ENCODE data around the gene PCP4L1.
"Not testable (repeated sequence)": the region's sequence is repeated elsewhere in the genome, so short reads cannot be mapped to it uniquely, and the experiment has no call there.

The PCP4L1 gene

GRCh38 chr1:161258439-161259344 is at the start of gene PCP4L1:
PCP4L1 (plus strand) TSS chr1:161258745; CDS start chr1:161258975, 230 bp downstream.
- FAIRE-seq (no peak), DNase-seq (ENCODE audit: insufficient read length, low spot score) (peak; percentile 64)

GRCh38 chr1:161209790-161210409 is 48.6 kb upstream of the PCP4L1 start:
- DNase-seq (ENCODE audit: insufficient read length, low spot score) (peak; percentile 67), FAIRE-seq (no peak)

GRCh38 chr1:161214369-161214768 is 44.2 kb upstream of the PCP4L1 start:
- DNase-seq (ENCODE audit: insufficient read length, low spot score) (no peak), FAIRE-seq (no peak)

- DNase-seq (ENCODE audit: insufficient read length, low spot score) (no peak), FAIRE-seq (no peak)
Observed at GRCh38 chr1:161215076-161215475, 43.5 kb upstream of the PCP4L1 start, which contains the start of gene FCER1G. FCER1G (plus strand) TSS chr1:161215295; CDS start chr1:161215322, 27 bp downstream.

GRCh38 chr1:161216945-161217712 is 41.4 kb upstream of the PCP4L1 start:
- DNase-seq (ENCODE audit: insufficient read length, low spot score) (no peak), FAIRE-seq (no peak)

- FAIRE-seq (no peak), DNase-seq (ENCODE audit: insufficient read length, low spot score) (no peak)
Observed at GRCh38 chr1:161217831-161218230, 40.7 kb upstream of the PCP4L1 start.

GRCh38 chr1:161218301-161219077 is 40.1 kb upstream of the PCP4L1 start:
- DNase-seq (ENCODE audit: insufficient read length, low spot score): no peak
- FAIRE-seq: no peak

- FAIRE-seq (no peak), DNase-seq (ENCODE audit: insufficient read length, low spot score) (no peak)
Observed at GRCh38 chr1:161219078-161219892, 39.3 kb upstream of the PCP4L1 start.

GRCh38 chr1:161220002-161220401 is 38.5 kb upstream of the PCP4L1 start:
- DNase-seq (ENCODE audit: insufficient read length, low spot score): no peak

GRCh38 chr1:161222175-161223019 is 36.1 kb upstream of the PCP4L1 start:
- DNase-seq (ENCODE audit: insufficient read length, low spot score) (no peak), FAIRE-seq (no peak)

More at GRCh38 chr1:161220002-161220401, 38.5 kb upstream of the PCP4L1 start:
- no peak for FAIRE-seq

- DNase-seq (ENCODE audit: insufficient read length, low spot score): no peak
- no peak for FAIRE-seq
Observed at GRCh38 chr1:161223805-161224694, 34.5 kb upstream of the PCP4L1 start.

GRCh38 chr1:161224695-161225087 is 33.9 kb upstream of the PCP4L1 start:
- DNase-seq (ENCODE audit: insufficient read length, low spot score); FAIRE-seq: not testable (repeated sequence)

- no peak for FAIRE-seq
Observed at GRCh38 chr1:161225178-161225533, 33.4 kb upstream of the PCP4L1 start.

GRCh38 chr1:161225534-161226319 is 32.8 kb upstream of the PCP4L1 start, which contains the start of gene TOMM40L:
TOMM40L (plus strand) TSS chr1:161226060; CDS start chr1:161226490, 430 bp downstream.
- no peak for FAIRE-seq
- DNase-seq (ENCODE audit: insufficient read length, low spot score): peak; percentile 92

More at GRCh38 chr1:161225178-161225533, 33.4 kb upstream of the PCP4L1 start:
- no peak for DNase-seq (ENCODE audit: insufficient read length, low spot score)

- FAIRE-seq (no peak), DNase-seq (ENCODE audit: insufficient read length, low spot score) (no peak)
Observed at GRCh38 chr1:161226320-161226711, 32.2 kb upstream of the PCP4L1 start.

- DNase-seq (ENCODE audit: insufficient read length, low spot score) (no peak), FAIRE-seq (no peak)
Observed at GRCh38 chr1:161226759-161227158, 31.8 kb upstream of the PCP4L1 start.
